HUES64 (cell line): ENCODE results near the gene ZBTB39.
"Not testable (repeated sequence)": the region's sequence is repeated elsewhere in the genome, so short reads cannot be mapped to it uniquely, and the experiment has no call there.

ENCODE experiments used
- H3K27ac ChIP-seq: 2 replicates; pipeline ENCODE4 v1.7.0; 2013; ENCODE audit warnings: low read depth, low read length, inconsistent platforms
- H3K27me3 ChIP-seq: 2 replicates; pipeline ENCODE4 v1.6.1; 2013; ENCODE audit warnings: mild to moderate bottlenecking, low read length; ENCODE audit not compliant: insufficient read depth
- H3K36me3 ChIP-seq: 2 replicates; pipeline ENCODE4 v1.6.1; 2013; ENCODE audit warnings: mild to moderate bottlenecking, low read length; ENCODE audit not compliant: insufficient read depth
- H3K4me1 ChIP-seq: 2 replicates; pipeline ENCODE4 v1.6.1; 2013; ENCODE audit warnings: mild to moderate bottlenecking, low read length, moderate library complexity; ENCODE audit not compliant: insufficient read depth
- H3K4me3 ChIP-seq: 2 replicates; pipeline ENCODE4 v1.5.1; 2013; ENCODE audit warnings: mild to moderate bottlenecking, low read length, moderate library complexity
- H3K9ac ChIP-seq: 2 replicates; pipeline ENCODE4 v1.6.1; 2013; ENCODE audit warnings: mild to moderate bottlenecking, low read depth, low read length
- H3K9me3 ChIP-seq: 2 replicates; pipeline ENCODE4 v1.6.1; 2013; ENCODE audit warnings: low read depth, low read length; ENCODE audit not compliant: insufficient read depth
- WGBS: fragments of 150-250, 120-280 bp; methylation state at CpG from one replicate; pipeline ENCODE4 v1.1.7; 2013; ENCODE audit warnings: missing lambda C conversion rate; 5-methylcytosine and 5-hydroxymethylcytosine counted together

Gene ZBTB39

GRCh38 chr12:57029457-57029856, 23.1 kb upstream of the ZBTB39 start:
- H3K9me3 ChIP-seq, result no peaks in the 10 kb centered on the region
- 93% methylated on average over 7 of the region's 7 CpGs for WGBS
- H3K4me1 ChIP-seq, result no peaks in the 10 kb centered on the region
- H3K27me3 ChIP-seq, result no peaks in the 10 kb centered on the region
- no peak overlapping the region for H3K27ac ChIP-seq
- H3K9ac ChIP-seq, result no peak overlapping the region
- no peaks in the 10 kb centered on the region for H3K36me3 ChIP-seq
- no peak overlapping the region for H3K4me3 ChIP-seq

- Histone ChIP-seq H3K9me3 (no peaks in the 10 kb centered on the region), H3K27me3 (no peaks in the 10 kb centered on the region), H3K4me1 (no peaks in the 10 kb centered on the region), H3K36me3 (no peaks in the 10 kb centered on the region), H3K9ac (no peak overlapping the region), H3K4me3 (no peak overlapping the region), H3K27ac (no peak overlapping the region)
- 88% methylated on average over 4 of the region's 5 CpGs for WGBS
Measured at GRCh38 chr12:57027805-57028153, 21.4 kb upstream of the ZBTB39 start.

- Histone ChIP-seq H3K4me3 (no peak overlapping the region), H3K27me3 (no peaks in the 10 kb centered on the region), H3K9me3 (no peaks in the 10 kb centered on the region), H3K9ac (no peak overlapping the region), H3K4me1 (no peaks in the 10 kb centered on the region), H3K27ac (no peak overlapping the region), H3K36me3 (no peaks in the 10 kb centered on the region)
- WGBS, result 76% methylated on average over 13 of the region's 13 CpGs
Measured at GRCh38 chr12:57027011-57027804, 20.9 kb upstream of the ZBTB39 start.

GRCh38 chr12:57025196-57025595, 18.9 kb upstream of the ZBTB39 start:
- no peak overlapping the region for H3K4me3 ChIP-seq
- H3K9ac ChIP-seq, result no peak overlapping the region
- 85% methylated on average over 2 of the region's 2 CpGs for WGBS
- H3K27ac ChIP-seq, result no peak overlapping the region
- H3K9me3 ChIP-seq, result no peaks in the 10 kb centered on the region
- no peaks in the 10 kb centered on the region for H3K36me3 ChIP-seq
- H3K27me3 ChIP-seq, result no peaks in the 10 kb centered on the region
- no peaks in the 10 kb centered on the region for H3K4me1 ChIP-seq

- not testable (repeated sequence) for H3K9me3 ChIP-seq, H3K4me3 ChIP-seq, H3K9ac ChIP-seq, H3K27me3 ChIP-seq, H3K36me3 ChIP-seq, H3K27ac ChIP-seq, H3K4me1 ChIP-seq
- 97% methylated on average over 5 of the region's 5 CpGs for WGBS
Measured at GRCh38 chr12:57022324-57022723, 16.0 kb upstream of the ZBTB39 start.

- H3K9me3 ChIP-seq, result no peaks in the 10 kb centered on the region
- no peak overlapping the region for H3K27ac ChIP-seq
- WGBS, result 94% methylated on average over 9 of the region's 9 CpGs
- peaks cover 2% of the 10 kb centered on the region; the same call in 1 of the 2 replicates for H3K4me1 ChIP-seq
- no peaks in the 10 kb centered on the region for H3K36me3 ChIP-seq
- no peak overlapping the region for H3K9ac ChIP-seq
- H3K4me3 ChIP-seq, result no peak overlapping the region
- H3K27me3 ChIP-seq, result no peaks in the 10 kb centered on the region
Measured at GRCh38 chr12:57019983-57020719, 13.8 kb upstream of the ZBTB39 start.

- Histone ChIP-seq H3K9ac (no peak overlapping the region), H3K4me3 (no peak overlapping the region), H3K36me3 (no peaks in the 10 kb centered on the region), H3K4me1 (peaks cover 2% of the 10 kb centered on the region; the same call in 1 of the 2 replicates), H3K27ac (no peak overlapping the region), H3K9me3 (no peaks in the 10 kb centered on the region), H3K27me3 (no peaks in the 10 kb centered on the region)
- 90% methylated on average over 1 of the region's 1 CpG for WGBS
Measured at GRCh38 chr12:57018906-57019305, 12.6 kb upstream of the ZBTB39 start.

GRCh38 chr12:57018353-57018752, 12.0 kb upstream of the ZBTB39 start:
- not testable (repeated sequence) for H3K4me1 ChIP-seq, H3K27me3 ChIP-seq, H3K9ac ChIP-seq, H3K36me3 ChIP-seq, H3K4me3 ChIP-seq, H3K27ac ChIP-seq, H3K9me3 ChIP-seq
- WGBS, result 96% methylated on average over 4 of the region's 5 CpGs

- H3K9me3 ChIP-seq, result no peaks in the 10 kb centered on the region
- peaks cover 5% of the 10 kb centered on the region for H3K4me1 ChIP-seq
- H3K27me3 ChIP-seq, result no peaks in the 10 kb centered on the region
- peak within 1 kb of the TSS; percentile 28; the same call in 1 of the 2 replicates for H3K4me3 ChIP-seq
- H3K27ac ChIP-seq, result no peak within 1 kb of the TSS
- WGBS, result 68% methylated on average over 5 of the region's 6 CpGs
- H3K9ac ChIP-seq, result no peak within 1 kb of the TSS
- H3K36me3 ChIP-seq, result no peaks in the 10 kb centered on the region
Measured at GRCh38 chr12:57016348-57016747, 10.0 kb upstream of the ZBTB39 start, which contains the start of gene TAC3. Gene TAC3 (minus strand): TSS chr12:57016529. CDS start chr12:57015797, 732 bp downstream.

- Histone ChIP-seq H3K27me3 (no peaks in the 10 kb centered on the region), H3K4me3 (no peak overlapping the region), H3K36me3 (no peaks in the 10 kb centered on the region), H3K27ac (no peak overlapping the region), H3K4me1 (peaks cover 31% of the 10 kb centered on the region), H3K9ac (no peak overlapping the region), H3K9me3 (no peaks in the 10 kb centered on the region)
- WGBS, result 83% methylated on average over 7 of the region's 7 CpGs
Measured at GRCh38 chr12:57012600-57013465, 6.5 kb upstream of the ZBTB39 start.
